ENCODE results near the gene CIDEC. TPM values are rescaled to one million over a fixed set of nuclear protein-coding genes. Genes with fewer than 3 reads are reported as not detected.

The CIDEC gene
- total and polyA plus RNA-seq, 3 donors from 2014 or later: 1.1 to 2.9 (median 1.6) TPM

DNA sequence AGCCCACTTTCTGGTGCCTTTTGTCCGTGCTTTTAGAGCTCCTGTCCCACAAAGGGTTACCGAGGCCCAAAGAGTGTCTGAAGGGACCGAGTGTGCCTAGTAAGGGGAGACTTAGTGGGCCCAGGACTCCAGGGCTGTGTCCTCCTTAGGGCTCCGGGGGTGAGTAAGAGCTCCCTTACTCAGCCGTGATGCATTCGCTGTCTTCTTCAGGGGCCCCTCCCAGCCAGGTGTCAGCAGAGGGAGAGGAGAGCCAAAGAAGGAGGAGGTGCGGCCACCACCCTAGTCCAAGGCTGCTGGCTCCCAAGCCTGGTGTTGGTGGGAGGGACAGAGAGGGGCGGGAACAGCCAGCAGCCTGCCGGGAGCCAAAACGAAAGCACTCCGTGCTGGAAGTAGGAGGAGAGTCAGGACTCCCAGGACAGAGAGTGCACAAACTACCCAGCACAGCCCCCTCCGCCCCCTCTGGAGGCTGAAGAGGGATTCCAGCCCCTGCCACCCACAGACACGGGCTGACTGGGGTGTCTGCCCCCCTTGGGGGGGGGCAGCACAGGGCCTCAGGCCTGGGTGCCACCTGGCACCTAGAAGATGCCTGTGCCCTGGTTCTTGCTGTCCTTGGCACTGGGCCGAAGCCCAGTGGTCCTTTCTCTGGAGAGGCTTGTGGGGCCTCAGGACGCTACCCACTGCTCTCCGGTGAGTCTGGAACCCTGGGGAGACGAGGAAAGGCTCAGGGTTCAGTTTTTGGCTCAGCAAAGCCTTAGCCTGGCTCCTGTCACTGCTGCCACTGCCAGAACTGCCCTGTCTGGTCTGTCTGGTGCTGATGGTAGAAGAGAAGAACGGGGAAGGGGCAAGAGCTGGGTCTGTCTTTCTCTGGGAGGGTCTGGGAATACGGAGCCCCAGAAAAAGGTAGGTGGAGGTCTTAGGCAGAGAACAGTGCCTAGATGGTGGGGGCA, 37.0 kb upstream of the CIDEC start, which contains the start of gene IL17RC:
IL17RC (plus strand) TSS at position 365 of the 947 bp plus-strand sequence; CDS start at position 583, 218 bp downstream.
- Histone ChIP-seq H3K27me3 (no peaks in the 10 kb centered on the region), H3K4me3 (peak within 1 kb of the TSS; percentile 61 to 64), H3K9me3 (no peaks in the 10 kb centered on the region), H3K36me3 (ENCODE audit: low read depth, missing control alignments) (no peaks in the 10 kb centered on the region), H3K27ac (peak within 1 kb of the TSS; percentile 52 to 81), H3K4me1 (peaks cover 24% of the 10 kb centered on the region)
- 13 to 42% methylated on average over 10 to 19 of the region's 19 CpGs for WGBS, 2 donors
- DNase-seq: peak; percentile 88
- no peak for TF ChIP-seq CTCF (IDR thresholded peaks at IDR 0.05)
- TF ChIP-seq POLR2A (IDR thresholded peaks at IDR 0.05): no peak
- intact Hi-C loops (cut with DNase I; ENCODE audit: low total_unique reads): no loop called here

- no peaks in the 10 kb centered on the region for H3K27me3 ChIP-seq
- TF ChIP-seq POLR2A (IDR thresholded peaks at IDR 0.05): no peak
- TF ChIP-seq CTCF (IDR thresholded peaks at IDR 0.05): no peak
- peak overlapping the region; percentile 52 to 81 for H3K27ac ChIP-seq
- no peak for DNase-seq
- H3K36me3 ChIP-seq (ENCODE audit: low read depth, missing control alignments): no peaks in the 10 kb centered on the region
- H3K4me3 ChIP-seq: peak overlapping the region in 1 of 2 donors; percentile 61
- intact Hi-C loops (cut with DNase I; ENCODE audit: low total_unique reads): no loop called here
- H3K4me1 ChIP-seq: peaks cover 24% of the 10 kb centered on the region
- 35 to 52% methylated on average over 6 to 7 of the region's 7 CpGs for WGBS, 2 donors
- no peaks in the 10 kb centered on the region for H3K9me3 ChIP-seq
Observed at GRCh38 chr3:9916346-9916733, 36.3 kb upstream of the CIDEC start.

- intact Hi-C loops (cut with DNase I; ENCODE audit: low total_unique reads): no loop called here
- peak overlapping the region; percentile 61 to 64 for H3K4me3 ChIP-seq
Observed at GRCh38 chr3:9915254-9916141, 35.4 kb upstream of the CIDEC start.

More at GRCh38 chr3:9915254-9916141, 35.4 kb upstream of the CIDEC start:
- Histone ChIP-seq H3K4me1 (peaks cover 24% of the 10 kb centered on the region), H3K9me3 (no peaks in the 10 kb centered on the region), H3K27ac (peak overlapping the region; percentile 52 to 81), H3K27me3 (no peaks in the 10 kb centered on the region), H3K36me3 (ENCODE audit: low read depth, missing control alignments) (no peaks in the 10 kb centered on the region)
- DNase-seq: peak; percentile 76
- WGBS, 2 donors: 0 to 2% methylated on average over 11 to 30 of the region's 99 CpGs
- TF ChIP-seq CTCF (IDR thresholded peaks at IDR 0.05) (peak; percentile 28 to 39 (median 34)), POLR2A (IDR thresholded peaks at IDR 0.05) (no peak)

Measured in testis (tissue), 3 donors.